Endothelial cell of umbilical vein (primary cell): Measurements from ENCODE around the gene ITGAE. TPM values are rescaled to one million over a fixed set of nuclear protein-coding genes. Genes with fewer than 3 reads are reported as not detected.

Source experiments
- BruUV-seq: library from RNA; stranded (reverse); fragments of 400-500 nt; replicated peaks from 2 replicates; lab custom pipeline; 2021; lab: Mats Ljungman, UMichigan
- CTCF ChIA-PET: fragments of 300-600, 350-600 bp; sonication (Branson Sonifier 250); formaldehyde crosslinking; loops from one replicate; lab custom pipeline; 2021; ENCODE audit warnings: antibody characterized with exemption, inconsistent platforms; lab: Charles Lee
- POLR2A ChIA-PET: fragments of 300-600, 350-600 bp; sonication (Branson Sonifier 250); formaldehyde crosslinking; loops from one replicate; lab custom pipeline; 2021; ENCODE audit warnings: antibody characterized with exemption, inconsistent platforms; lab: Charles Lee
- DNase-seq: peaks from one replicate; pipeline ENCODE4 v3.0.0-alpha.2; 2011; ENCODE audit warnings: low read depth, low spot score
- FAIRE-seq: peaks from 2 replicates; lab custom pipeline; 2011; peaks lifted over from hg19 to GRCh38; lab: Jason Lieb, UNC
- H2AFZ ChIP-seq: 2 replicates; pipeline ENCODE4 v1.6.0; 2012; ENCODE audit warnings: low read depth, low read length, control low read depth, inconsistent platforms
- H3K27ac ChIP-seq: 2 replicates; pipeline ENCODE4 v1.5.1; 2011; ENCODE audit warnings: low read depth, mild to moderate bottlenecking, control low read depth, low read length, moderate library complexity; ENCODE audit not compliant: insufficient read depth
- H3K27me3 ChIP-seq, 2 experiments: 2 replicates each; pipeline versions ENCODE4 v1.6.0 to v1.6.1; 2011; ENCODE audit warnings: low read length in 2 of 2, mixed read lengths in 1 of 2; ENCODE audit not compliant: control insufficient read depth in 2 of 2, insufficient read depth in 2 of 2
- H3K36me3 ChIP-seq, 2 experiments: 2 replicates in 1 of 2; 3 replicates in 1 of 2; pipeline ENCODE4 v1.5.1; 2011; ENCODE audit warnings: low read length in 2 of 2, mild to moderate bottlenecking in 1 of 2, moderate library complexity in 1 of 2; ENCODE audit not compliant: control insufficient read depth in 2 of 2, insufficient read depth in 2 of 2; ENCODE audit errors: extremely low read depth in 1 of 2
- H3K4me1 ChIP-seq: 3 replicates; pipeline ENCODE4 v1.5.1; 2011; ENCODE audit warnings: mild to moderate bottlenecking, low read length; ENCODE audit not compliant: control insufficient read depth, insufficient read depth; ENCODE audit errors: extremely low read depth
- H3K4me2 ChIP-seq: 2 replicates; pipeline ENCODE4 v1.6.1; 2011; ENCODE audit warnings: low read length, control low read depth, mixed read lengths; ENCODE audit not compliant: insufficient read depth
- H3K4me3 ChIP-seq, 3 experiments: fragments of 200-600 bp in 1 of 3; sonication (generic), shearing (Covaris generic) in 1 of 3; replicated peaks in 1 of 3; 2 replicates each; pipeline ENCODE4 v1.5.1; 2011 to 2016; ENCODE audit warnings: control low read depth in 3 of 3, low read length in 3 of 3, mild to moderate bottlenecking in 2 of 3, inconsistent platforms in 1 of 3, low read depth in 1 of 3, moderate library complexity in 1 of 3; ENCODE audit not compliant: insufficient read depth in 1 of 3
- H3K79me2 ChIP-seq: 2 replicates; pipeline ENCODE4 v1.6.0; 2012; ENCODE audit warnings: low read length, inconsistent platforms; ENCODE audit not compliant: control insufficient read depth, insufficient read depth
- H3K9ac ChIP-seq: replicated peaks from 2 replicates; pipeline ENCODE3; 2011; ENCODE audit warnings: low read length, control low read depth; ENCODE audit not compliant: insufficient read depth; ENCODE audit errors: extremely low read depth
- H3K9me1 ChIP-seq: replicated peaks from 3 replicates; pipeline ENCODE4 v1.6.0; 2011; ENCODE audit warnings: mild to moderate bottlenecking, low read length; ENCODE audit not compliant: control insufficient read depth, insufficient read depth; ENCODE audit errors: extremely low read depth
- H3K9me3 ChIP-seq: replicated peaks from 2 replicates; pipeline ENCODE4 v1.5.1; 2012; ENCODE audit warnings: low read length, inconsistent platforms; ENCODE audit not compliant: control insufficient read depth, insufficient read depth
- H4K20me1 ChIP-seq: replicated peaks from 2 replicates; pipeline ENCODE3; 2011; ENCODE audit warnings: mild to moderate bottlenecking, low read length; ENCODE audit not compliant: control insufficient read depth, insufficient read depth; ENCODE audit errors: extremely low read depth
- CTCF ChIP-seq, 2 donors: IDR thresholded peaks; 1 replicate in 1 of 2; 2 replicates in 1 of 2; pipeline ENCODE4 v1.5.1; 2011; ENCODE audit warnings: low read length in 2 of 2, mild to moderate bottlenecking in 2 of 2, moderate library complexity in 2 of 2, control low read depth in 1 of 2, inconsistent platforms in 1 of 2, low read depth in 1 of 2; ENCODE audit not compliant: insufficient read depth in 1 of 2; ENCODE audit errors: extremely low read depth in 1 of 2
- EZH2 ChIP-seq: IDR thresholded peaks from 2 replicates; pipeline ENCODE4 v1.6.1; 2012; ENCODE audit warnings: borderline replicate concordance, low read depth, mild to moderate bottlenecking, moderate library complexity, low read length, inconsistent platforms; ENCODE audit not compliant: severe bottlenecking
- FOS ChIP-seq: IDR thresholded peaks from 2 replicates; pipeline ENCODE4 v1.6.1; 2011; ENCODE audit warnings: mild to moderate bottlenecking, low read length, moderate library complexity, borderline replicate concordance; ENCODE audit not compliant: insufficient read depth
- GATA2 ChIP-seq: IDR thresholded peaks from 2 replicates; pipeline ENCODE4 v1.7.0; 2011; ENCODE audit warnings: low read depth, mild to moderate bottlenecking, moderate library complexity, mixed read lengths, low read length; ENCODE audit not compliant: insufficient read length, insufficient read depth
- JUN ChIP-seq: IDR thresholded peaks from 2 replicates; pipeline ENCODE4 v1.6.1; 2011; ENCODE audit warnings: borderline replicate concordance, low read depth; ENCODE audit not compliant: insufficient read length, insufficient read depth
- MAX ChIP-seq: IDR thresholded peaks from 2 replicates; pipeline ENCODE4 v1.6.1; 2011; ENCODE audit not compliant: insufficient read depth, insufficient read length
- MYC ChIP-seq: IDR thresholded peaks from one replicate; pipeline ENCODE4 v1.6.1; 2011; ENCODE audit warnings: mild to moderate bottlenecking, low read depth, low read length
- POLR2A ChIP-seq: IDR thresholded peaks from 2 replicates; pipeline ENCODE4 v1.6.1; 2012; ENCODE audit warnings: low read depth, mild to moderate bottlenecking, control low read depth, low read length
- POLR2AphosphoS5 ChIP-seq: IDR thresholded peaks from 2 replicates; pipeline ENCODE4 v1.6.1; 2012; ENCODE audit warnings: low read depth, mild to moderate bottlenecking, control low read depth, low read length, moderate library complexity; ENCODE audit not compliant: insufficient read depth
- dilution Hi-C: fragments of 300-500 bp; cut with MboI; formaldehyde crosslinking; loops from one replicate; pipeline ENCODE4 v1.15.0; 2019; ENCODE audit warnings: low sequenced_read_pairs; ENCODE audit not compliant: extremely low pct_ligation_motif_present
- intact Hi-C: fragments of 100-400 bp; cut with micrococcal nuclease; formaldehyde crosslinking; loops from one replicate; pipeline ENCODE4 v1.10.0; 2022
- polyA plus RNA-seq, 4 experiments: library from polyadenylated mRNA; depleted of rRNA in 3 of 4; stranded (reverse) in 3 of 4; unstranded in 1 of 4; fragments of >200 nt; gene quantifications; 2 replicates each; pipeline versions ENCODE4 v1.2.1 to v1.2.3, GENCODE V29; 2011 to 2012; ENCODE audit warnings: missing spikeins in 1 of 4
- total RNA-seq: library from RNA; stranded (reverse); gene quantifications from 2 replicates; pipeline ENCODE4 v1.2.3, GENCODE V29; 2021

ITGAE gene
- total and polyA plus RNA-seq, 2 donors (not counting 3 experiments of a cell fraction or from before 2014, with no cell fraction given), result 29.6 to 71.6 TPM

- Histone ChIP-seq H2AFZ (no peak overlapping the region), H3K4me3 (no peak overlapping the region), H3K4me2 (no peak overlapping the region), H3K9me3 (no peaks in the 10 kb centered on the region), H3K9me1 (no peaks in the 10 kb centered on the region), H3K36me3 (peaks cover 10 to 28% of the 10 kb centered on the region in 2 experiments), H3K9ac (no peak overlapping the region), H3K4me1 (no peaks in the 10 kb centered on the region), H3K27ac (no peak overlapping the region), H3K27me3 (no peaks in the 10 kb centered on the region), H4K20me1 (no peaks in the 10 kb centered on the region), H3K79me2 (no peaks in the 10 kb centered on the region)
- POLR2A ChIA-PET, result no interaction called here
- CTCF ChIA-PET, result interaction anchor here (2.9 kb wide), 1 partner anchor 72 kb away, joined by 21 read pairs; no protein-coding TSS in a partner anchor
- TF ChIP-seq MAX (no peak), GATA2 (no peak), POLR2A (no peak), POLR2AphosphoS5 (no peak), EZH2 (no peak), CTCF (IDR thresholded peaks at IDR 0.05; ENCODE audit: extremely low read depth in 1 of 2, insufficient read depth in 1 of 2, low read depth in 1 of 2, low read length in 2 of 2) (no peak), FOS (no peak), MYC (no peak), JUN (no peak)
- intact Hi-C loops, result no loop called here
- DNase-seq (no peak), FAIRE-seq (no peak)
- no TSS peak for BruUV-seq
- dilution Hi-C loops, result no loop called here
These were observed 9.0 kb upstream of the ITGAE start for GRCh38 chr17:3810019-3810418.
